Activated T-cell treated with anti-CD3 and anti-CD28 coated beads for 48 hours (primary cell): Measurements from ENCODE around the gene TMIGD3.

Source experiments
- DNase-seq: peaks from one replicate; pipeline ENCODE4 v3.0.0-alpha.2; 2020; ENCODE audit warnings: low read depth

Gene TMIGD3

GRCh38 chr1:111507411-111508201, 4.2 kb upstream of the TMIGD3 start:
- peak; percentile 51 for DNase-seq

GRCh38 chr1:111506561-111506960, 3.1 kb upstream of the TMIGD3 start:
- DNase-seq: no peak

- DNase-seq: no peak
Observed at GRCh38 chr1:111505641-111506119, 2.2 kb upstream of the TMIGD3 start.

GRCh38 chr1:111504097-111504496, 664 bp upstream of the TMIGD3 start:
- no peak for DNase-seq

GRCh38 chr1:111501645-111502044, 1.8 kb downstream of the TMIGD3 start:
- DNase-seq: no peak

GRCh38 chr1:111499026-111499785, 4.2 kb downstream of the TMIGD3 start:
- DNase-seq: no peak

- DNase-seq: no peak
Observed at GRCh38 chr1:111497592-111497991, 5.8 kb downstream of the TMIGD3 start.

GRCh38 chr1:111496398-111496797, 7.0 kb downstream of the TMIGD3 start:
- DNase-seq: no peak

GRCh38 chr1:111491070-111491469, 12.4 kb downstream of the TMIGD3 start:
- DNase-seq: no peak

- DNase-seq: no peak
Observed at GRCh38 chr1:111490220-111490619, 13.2 kb downstream of the TMIGD3 start.

- DNase-seq: no peak
Observed at GRCh38 chr1:111489604-111490003, 13.8 kb downstream of the TMIGD3 start.

GRCh38 chr1:111488669-111489068, 14.8 kb downstream of the TMIGD3 start:
- no peak for DNase-seq

GRCh38 chr1:111487133-111487532, 16.3 kb downstream of the TMIGD3 start:
- no peak for DNase-seq

- DNase-seq: no peak
Observed at GRCh38 chr1:111486431-111486830, 17.0 kb downstream of the TMIGD3 start.

- no peak for DNase-seq
Observed at GRCh38 chr1:111484391-111485026, 18.9 kb downstream of the TMIGD3 start.

- DNase-seq: no peak
Observed at GRCh38 chr1:111483876-111484275, 19.6 kb downstream of the TMIGD3 start.

- no peak for DNase-seq
Observed at GRCh38 chr1:111483166-111483565, 20.3 kb downstream of the TMIGD3 start.

- DNase-seq: peak; percentile 57
Observed at GRCh38 chr1:111481387-111482221, 21.8 kb downstream of the TMIGD3 start.

- no peak for DNase-seq
Observed at GRCh38 chr1:111480674-111481073, 22.8 kb downstream of the TMIGD3 start.

- peak; percentile 17 for DNase-seq
Observed at GRCh38 chr1:111476761-111477309, 26.6 kb downstream of the TMIGD3 start.

GRCh38 chr1:111476214-111476613, 27.2 kb downstream of the TMIGD3 start:
- DNase-seq: no peak

- DNase-seq: peak; percentile 27
Observed at GRCh38 chr1:111475701-111476100, 27.7 kb downstream of the TMIGD3 start.
